ENCODE results near the gene SNRPB2.

SNRPB2 gene

DNA sequence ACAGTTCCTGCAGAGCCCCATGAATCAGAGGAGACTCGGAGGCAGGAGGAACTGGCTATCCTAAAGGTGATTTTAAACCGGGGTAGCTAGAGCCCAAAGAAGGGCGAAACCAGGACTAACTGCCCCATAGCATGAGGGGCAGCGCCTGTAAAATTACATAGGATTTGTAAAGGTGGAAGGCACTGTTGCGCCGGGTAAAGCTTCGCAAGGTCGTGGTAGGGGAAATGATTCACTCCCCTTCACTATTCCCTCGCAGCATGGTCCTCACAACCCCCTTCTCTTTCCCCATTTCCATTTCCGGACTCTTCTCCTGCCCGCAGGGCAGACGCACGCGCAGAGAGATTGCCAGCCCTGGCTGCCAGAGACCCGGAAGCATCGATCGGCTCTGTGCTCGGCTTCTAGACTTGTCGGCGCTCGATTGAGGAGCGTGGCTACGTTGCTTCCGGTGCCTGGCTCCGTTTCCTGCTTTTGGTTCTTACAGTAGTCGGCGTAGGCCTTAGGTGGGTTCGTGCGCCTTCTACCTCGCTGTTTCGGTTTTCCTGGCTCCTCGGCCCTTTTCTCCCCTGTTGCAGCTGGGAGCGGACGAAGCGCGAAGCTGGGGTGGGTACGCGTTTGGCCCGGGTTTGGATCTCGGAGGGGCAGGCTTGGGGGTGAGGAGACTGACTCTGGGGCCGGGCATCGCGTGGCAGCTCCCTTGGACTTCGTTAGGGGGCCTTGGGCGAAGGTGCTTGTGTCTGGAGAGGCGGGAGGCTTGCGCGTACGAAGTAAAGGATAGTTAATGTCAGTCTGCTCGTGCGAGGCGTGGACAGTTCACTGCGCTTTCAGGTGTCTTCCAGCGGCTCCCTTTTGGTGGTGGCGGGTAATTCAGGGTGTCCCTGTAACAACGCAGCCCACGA, at the start of gene SNRPB2:
TSS of gene SNRPB2 (plus strand) at position 462 of the 896 bp plus-strand sequence. CDS start 1,677 bp downstream, outside the sequence.
- DNase-seq (ENCODE audit: low spot score): peak; percentile 91

DNA sequence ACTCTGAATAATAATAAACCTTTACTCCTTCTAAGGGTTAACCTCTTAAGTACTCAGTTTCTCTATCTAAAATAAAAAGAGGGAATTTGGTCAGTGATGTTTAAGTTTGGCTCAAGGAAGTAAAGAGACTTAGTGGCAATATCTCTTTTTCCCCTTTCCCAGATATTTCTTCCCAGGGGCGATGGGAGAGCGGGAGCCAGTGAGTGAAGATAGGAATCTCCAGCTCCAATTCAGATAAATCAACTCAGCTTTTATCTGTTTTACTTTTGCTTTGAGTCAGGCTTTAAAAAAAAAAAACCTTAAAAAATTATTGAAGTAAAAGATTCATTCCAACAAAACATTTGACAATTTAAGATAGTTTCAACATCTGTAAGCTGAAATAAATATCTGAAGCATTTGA, 45.4 kb upstream of the SNRPB2 start:
- no peak for DNase-seq (ENCODE audit: low spot score)

GRCh38 chr20:16689906-16690305, 39.9 kb upstream of the SNRPB2 start:
- DNase-seq (ENCODE audit: low spot score): no peak

DNA sequence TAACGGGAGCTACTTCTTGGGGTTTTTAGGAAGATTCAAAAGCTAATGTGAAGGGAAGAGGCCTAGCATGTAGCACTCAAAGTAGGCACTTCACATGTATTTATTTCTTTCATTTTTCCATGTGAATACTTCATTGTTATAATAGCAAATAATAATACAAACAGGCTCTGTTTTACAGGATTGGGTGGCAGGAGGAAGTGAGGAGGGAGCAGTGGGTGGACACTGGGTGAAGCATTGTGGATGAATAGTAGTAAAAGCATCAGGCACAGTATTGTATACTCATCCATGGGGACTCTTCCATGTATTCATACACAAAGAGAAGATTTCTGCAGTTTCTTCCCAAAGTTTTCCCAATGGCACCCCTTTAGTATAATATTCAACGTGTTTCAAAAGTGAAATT, 38.4 kb upstream of the SNRPB2 start:
- DNase-seq (ENCODE audit: low spot score): no peak

DNA sequence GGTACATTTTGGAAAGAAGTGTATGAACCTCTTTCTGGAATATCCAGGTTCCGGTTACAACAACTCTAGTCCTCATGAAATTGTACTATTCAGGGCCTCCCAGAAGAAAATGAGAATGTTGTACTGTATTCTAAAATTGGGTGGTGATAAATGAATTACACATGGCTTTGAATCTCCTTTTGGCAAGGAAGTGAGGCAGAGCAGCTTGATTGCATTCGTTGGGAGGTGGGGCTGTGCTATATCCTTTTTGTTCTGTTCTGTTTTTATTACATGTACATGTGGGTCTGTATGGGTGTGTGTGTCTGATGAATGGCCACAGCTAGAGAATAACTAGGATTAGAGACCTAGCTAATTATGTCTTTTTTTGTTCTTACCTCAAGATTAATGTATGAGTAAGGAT, 37.8 kb upstream of the SNRPB2 start:
- DNase-seq (ENCODE audit: low spot score): no peak

- DNase-seq (ENCODE audit: low spot score): no peak
Measured at GRCh38 chr20:16692442-16692841, 37.4 kb upstream of the SNRPB2 start.

DNA sequence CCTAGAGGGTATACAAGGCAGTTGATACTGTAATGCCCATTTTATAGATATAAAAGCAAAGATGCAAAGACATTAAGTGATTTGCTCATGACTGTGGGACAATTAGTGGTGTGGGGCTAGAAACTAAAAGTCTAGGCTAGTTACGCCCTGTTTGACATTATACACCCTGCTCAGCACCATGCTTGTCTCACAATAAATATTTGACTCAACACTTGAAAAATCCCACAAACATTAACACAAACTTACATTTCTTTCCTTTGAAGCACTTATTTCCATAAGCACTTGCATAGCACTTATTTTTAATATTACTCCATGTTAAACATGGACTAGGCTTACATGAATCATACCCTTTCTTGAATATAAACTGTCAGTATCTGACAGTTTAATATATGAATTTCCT, 36.5 kb upstream of the SNRPB2 start:
- DNase-seq (ENCODE audit: low spot score): no peak

DNA sequence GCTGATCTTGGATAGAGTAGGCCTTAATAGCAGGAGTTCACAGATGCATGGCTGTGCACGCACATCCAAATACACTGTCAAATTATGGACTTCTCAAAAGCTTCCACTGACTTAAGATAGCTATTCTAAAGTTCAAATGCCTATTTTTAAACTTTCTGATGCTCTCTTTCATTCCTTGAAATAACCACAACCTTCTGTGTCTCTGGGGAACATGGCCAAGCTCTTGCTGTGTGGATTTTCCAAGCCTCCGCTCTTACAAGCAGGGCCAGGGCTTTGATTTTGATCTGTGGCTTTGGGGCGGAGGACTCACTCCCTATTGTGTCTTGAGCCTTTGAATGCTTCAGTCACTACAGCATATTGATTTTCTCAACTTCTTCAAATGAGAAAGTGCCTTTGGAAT, 35.7 kb upstream of the SNRPB2 start:
- no peak for DNase-seq (ENCODE audit: low spot score)

DNA sequence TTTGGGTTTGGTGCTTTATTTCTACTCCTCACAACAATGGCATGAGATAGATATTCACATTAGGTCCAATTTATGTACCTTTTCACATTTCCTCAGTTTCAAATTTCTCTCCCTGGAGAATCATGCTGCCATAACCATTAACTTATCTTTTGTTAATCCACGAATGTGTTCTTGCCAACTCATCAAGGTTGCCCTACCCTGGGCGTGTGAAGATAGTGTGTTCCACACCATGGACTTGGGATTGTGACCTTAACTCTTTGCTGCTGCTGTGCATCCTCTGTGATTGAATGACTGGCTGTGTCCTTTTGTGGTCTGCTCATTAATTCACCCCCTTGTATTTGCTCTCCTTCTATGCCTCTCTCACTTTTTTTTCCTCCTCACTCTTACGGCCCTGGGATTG, 34.2 kb upstream of the SNRPB2 start:
- no peak for DNase-seq (ENCODE audit: low spot score)

DNA sequence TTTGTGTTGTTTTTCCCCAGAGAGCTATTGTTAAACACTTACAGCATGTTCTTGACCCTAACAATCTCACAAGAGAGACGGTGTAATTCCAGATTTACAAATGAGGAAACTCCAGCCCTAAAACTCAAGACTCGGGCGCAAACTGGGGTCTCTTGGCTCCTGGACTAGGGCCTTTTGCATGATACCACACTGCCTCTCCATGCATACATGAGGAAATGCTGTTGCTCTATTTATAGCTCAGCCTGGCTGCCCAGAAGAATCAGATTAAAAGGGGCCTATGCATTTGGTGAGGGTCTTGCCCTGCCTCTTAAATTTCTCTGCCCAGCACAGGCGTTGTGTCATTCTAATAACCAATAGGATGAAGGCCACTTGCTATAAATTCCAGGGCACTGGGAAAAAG, 30.5 kb upstream of the SNRPB2 start:
- DNase-seq (ENCODE audit: low spot score): no peak

DNA sequence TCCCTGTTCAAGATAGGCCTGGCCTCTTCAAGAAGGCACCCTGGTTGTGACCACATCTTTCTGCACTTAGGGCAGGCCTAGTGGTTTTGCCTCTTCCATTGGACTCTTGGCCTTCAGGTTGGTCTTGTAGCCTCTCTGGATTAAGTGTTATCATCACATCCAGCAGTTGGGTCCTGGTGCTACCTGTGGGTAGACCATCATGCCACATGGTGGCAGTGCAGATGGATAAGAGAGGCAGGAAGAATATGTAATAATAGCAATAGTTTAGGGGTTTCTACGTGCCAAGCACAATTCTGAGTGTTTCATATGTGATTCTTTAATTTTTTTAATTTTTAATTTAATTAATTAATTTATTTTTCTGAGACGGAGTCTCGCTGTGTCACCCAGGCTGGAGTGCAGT, 28.5 kb upstream of the SNRPB2 start:
- no peak for DNase-seq (ENCODE audit: low spot score)

DNA sequence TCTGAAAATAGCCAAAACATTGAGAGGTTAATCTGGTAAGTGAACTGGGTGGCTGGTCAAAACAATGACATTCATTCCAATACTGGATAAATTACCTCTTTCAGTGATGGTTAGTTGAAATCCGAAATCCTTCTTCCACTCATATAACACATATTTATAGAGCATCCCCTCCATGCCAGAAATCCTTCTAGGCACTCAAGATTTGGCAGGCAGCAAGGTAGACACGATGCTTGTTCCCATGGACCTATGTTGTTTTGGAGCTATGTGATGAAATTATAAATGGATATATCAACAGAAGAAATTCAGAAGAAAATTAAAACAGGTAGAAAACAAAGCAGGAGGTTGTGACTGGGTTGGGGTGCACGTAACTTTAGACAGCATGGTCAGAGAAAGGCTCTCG, 26.3 kb upstream of the SNRPB2 start:
- no peak for DNase-seq (ENCODE audit: low spot score)

- no peak for DNase-seq (ENCODE audit: low spot score)
Measured at GRCh38 chr20:16707674-16708073, 22.2 kb upstream of the SNRPB2 start.

DNA sequence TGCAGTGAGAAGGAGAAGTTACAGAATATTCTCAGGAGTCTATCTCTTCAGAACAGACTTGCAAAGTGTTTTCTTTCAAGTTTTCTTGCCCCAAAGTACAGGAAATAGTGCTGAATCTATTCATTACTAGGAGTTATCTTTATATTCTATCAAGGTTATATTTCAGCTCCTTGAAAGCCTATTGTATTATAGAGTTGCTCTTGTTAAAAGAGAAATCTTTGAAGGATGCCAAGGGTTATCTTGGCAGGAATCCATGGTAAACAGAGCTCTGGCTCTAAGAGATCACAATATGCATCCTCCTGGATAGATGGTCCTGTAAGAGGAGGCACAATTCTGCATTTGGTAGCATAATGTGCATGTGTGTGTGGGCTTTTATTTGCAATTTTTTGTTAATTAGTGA, 21.2 kb upstream of the SNRPB2 start:
- no peak for DNase-seq (ENCODE audit: low spot score)

DNA sequence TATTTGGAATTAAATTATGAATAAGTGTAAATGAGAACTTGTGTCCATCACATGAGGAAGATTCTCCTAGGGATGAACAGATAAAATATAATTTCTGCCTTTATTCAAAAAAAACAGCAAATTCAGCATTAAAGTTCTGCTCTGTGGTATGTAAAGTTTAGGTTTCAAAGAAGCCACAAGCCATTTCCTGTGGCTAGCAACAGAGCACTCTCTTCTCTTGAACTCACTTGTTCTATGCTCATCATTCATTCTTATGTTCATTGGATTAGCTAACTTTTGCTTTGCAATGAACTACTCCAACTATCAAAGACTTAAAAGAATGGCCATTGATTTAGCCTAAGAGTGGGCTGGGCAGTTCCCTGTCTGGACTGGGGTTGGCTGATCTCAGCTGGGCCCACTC, 20.8 kb upstream of the SNRPB2 start:
- DNase-seq (ENCODE audit: low spot score): no peak

DNA sequence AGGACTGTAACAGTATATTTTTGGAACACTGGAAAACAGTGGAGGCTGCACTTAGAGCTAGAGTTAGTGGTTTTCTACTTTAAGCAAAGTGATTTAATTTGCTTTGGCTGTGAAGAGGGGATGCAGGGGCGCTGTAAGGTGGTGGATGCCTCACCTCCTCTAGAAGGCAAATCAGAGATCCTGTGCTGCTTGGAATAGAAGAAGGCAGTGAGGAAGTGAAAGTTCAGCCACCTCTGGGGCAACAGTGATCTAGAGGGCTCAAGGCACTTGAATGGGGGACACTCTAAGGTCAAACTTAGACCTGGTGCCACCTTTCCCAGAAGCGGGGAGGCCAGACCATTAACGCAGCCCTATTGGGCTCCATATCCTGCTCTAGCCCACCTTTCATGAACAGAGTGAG, 19.0 kb upstream of the SNRPB2 start:
- DNase-seq (ENCODE audit: low spot score): no peak

DNA sequence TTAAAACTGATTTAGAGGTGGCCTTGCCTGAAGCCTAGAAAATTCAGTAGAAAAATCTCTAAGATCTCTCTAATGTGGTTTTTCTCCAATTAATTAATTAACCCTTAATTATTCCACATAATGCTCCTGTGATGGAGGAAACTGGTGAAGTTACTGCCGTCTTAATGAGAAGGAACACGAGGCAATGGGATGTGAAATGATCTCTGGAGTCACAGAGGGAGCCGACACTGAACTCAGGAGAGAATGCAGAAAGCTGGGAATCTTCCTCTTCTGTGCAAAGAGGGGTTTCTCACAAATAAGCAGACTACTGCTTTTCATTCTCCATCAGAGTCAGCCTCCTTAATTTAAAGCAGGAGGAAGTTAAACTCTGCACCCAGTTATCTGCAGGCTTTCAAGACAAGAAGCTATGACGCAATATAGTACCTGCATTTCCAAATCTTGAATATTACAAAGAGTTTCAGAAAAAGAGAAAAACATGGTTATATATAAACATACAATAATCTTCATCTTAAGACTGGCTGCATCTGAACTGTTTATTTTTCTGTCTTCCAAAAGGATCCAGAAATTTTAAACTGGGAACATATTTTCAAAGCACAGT, 18.1 kb upstream of the SNRPB2 start:
- DNase-seq (ENCODE audit: low spot score): no peak

- DNase-seq (ENCODE audit: low spot score): no peak
Measured at GRCh38 chr20:16712511-16712947, 17.3 kb upstream of the SNRPB2 start.

GRCh38 chr20:16713066-16713465, 16.8 kb upstream of the SNRPB2 start:
- no peak for DNase-seq (ENCODE audit: low spot score)

- no peak for DNase-seq (ENCODE audit: low spot score)
Measured at GRCh38 chr20:16714242-16714641, 15.6 kb upstream of the SNRPB2 start.

DNA sequence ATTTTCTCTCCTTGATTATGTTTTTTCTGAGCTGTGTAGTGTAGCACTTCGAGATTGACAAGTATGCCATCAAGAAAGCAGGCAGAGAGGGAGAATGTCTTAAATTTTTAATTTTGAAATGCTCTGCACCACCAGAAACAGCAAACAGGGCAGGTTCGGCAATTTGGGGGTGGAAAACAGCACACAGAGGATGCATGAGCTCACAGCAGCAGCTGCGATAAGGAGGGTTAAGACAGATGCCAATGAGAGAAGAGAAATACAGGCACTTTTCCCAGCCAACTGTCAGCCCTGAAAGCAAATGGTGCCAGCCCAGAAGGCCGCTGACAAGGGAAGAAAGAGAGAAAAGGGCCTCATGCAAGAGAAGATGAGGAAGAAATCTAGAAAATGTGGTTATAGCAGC, 15.1 kb upstream of the SNRPB2 start:
- no peak for DNase-seq (ENCODE audit: low spot score)

DNA sequence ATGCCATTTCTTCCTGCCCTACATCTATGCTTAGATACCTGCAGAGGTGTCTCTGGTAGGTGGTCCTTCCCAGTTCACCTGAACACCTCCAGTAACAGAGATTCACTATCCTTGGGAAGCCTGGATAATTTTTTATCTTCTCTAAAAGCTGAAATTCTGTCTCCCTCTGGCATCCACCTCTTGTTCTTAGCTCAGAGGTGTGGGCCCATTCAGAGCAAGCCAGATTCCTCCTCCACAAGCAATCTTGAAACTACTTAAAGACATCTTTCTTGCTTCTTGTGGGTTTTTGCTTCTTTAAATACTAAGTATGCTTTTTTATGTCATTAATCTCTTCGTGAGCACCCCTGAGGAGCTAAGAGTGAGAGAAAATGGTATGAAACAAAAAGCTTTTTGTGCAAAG, 10.4 kb upstream of the SNRPB2 start:
- no peak for DNase-seq (ENCODE audit: low spot score)

- DNase-seq (ENCODE audit: low spot score): no peak
Measured at GRCh38 chr20:16729080-16729479, 746 bp upstream of the SNRPB2 start.
